ENCODE measurements around the gene CLN6. TPM values are rescaled to one million over a fixed set of nuclear protein-coding genes. Genes with fewer than 3 reads are reported as not detected.
A peak's percentile ranks its signal among the peaks of the same experiment; 100 is the strongest.
"Not testable (repeated sequence)": the region's sequence is repeated elsewhere in the genome, so short reads cannot be mapped to it uniquely, and the experiment has no call there.

The CLN6 gene
- total RNA-seq, 2 donors from 2014 or later = 14.9 TPM

DNA sequence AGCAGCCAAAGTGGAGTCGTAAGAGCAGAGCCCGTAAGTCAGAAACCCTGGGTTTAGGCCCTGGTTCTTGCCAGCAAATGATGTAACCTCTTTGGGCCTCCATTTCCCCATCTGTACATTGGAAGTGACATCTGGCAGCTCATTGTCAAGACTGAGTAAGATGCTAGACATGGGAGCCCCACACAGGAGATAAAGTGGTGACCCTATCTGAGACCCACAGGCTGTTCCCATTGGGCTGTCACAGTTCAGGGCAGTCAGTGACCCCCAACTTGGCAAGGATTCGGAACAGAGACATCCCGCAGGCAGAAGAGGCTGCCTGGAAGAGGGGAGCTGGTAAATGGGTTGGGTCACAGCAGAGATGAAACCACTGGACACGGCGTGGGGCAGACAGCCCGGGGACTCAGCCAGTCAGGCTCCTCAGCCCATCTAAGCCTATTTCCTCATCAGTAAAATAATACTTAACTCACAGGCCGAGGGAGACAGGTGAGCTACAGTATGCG is 1.8 kb downstream of the CLN6 start:
- intact Hi-C loops (cut with DNase I) = no loop called here
- DNase-seq (ENCODE audit: low spot score) = peak; percentile 35

GRCh38 chr15:68225442-68225841 is 4.1 kb downstream of the CLN6 start:
- DNase-seq (ENCODE audit: low spot score); intact Hi-C loops (cut with DNase I): not testable (repeated sequence)

- intact Hi-C loops (cut with DNase I) = no loop called here
- DNase-seq (ENCODE audit: low spot score) = peak; percentile 26
These were observed 4.8 kb downstream of the CLN6 start for GRCh38 chr15:68224546-68225250.

DNA sequence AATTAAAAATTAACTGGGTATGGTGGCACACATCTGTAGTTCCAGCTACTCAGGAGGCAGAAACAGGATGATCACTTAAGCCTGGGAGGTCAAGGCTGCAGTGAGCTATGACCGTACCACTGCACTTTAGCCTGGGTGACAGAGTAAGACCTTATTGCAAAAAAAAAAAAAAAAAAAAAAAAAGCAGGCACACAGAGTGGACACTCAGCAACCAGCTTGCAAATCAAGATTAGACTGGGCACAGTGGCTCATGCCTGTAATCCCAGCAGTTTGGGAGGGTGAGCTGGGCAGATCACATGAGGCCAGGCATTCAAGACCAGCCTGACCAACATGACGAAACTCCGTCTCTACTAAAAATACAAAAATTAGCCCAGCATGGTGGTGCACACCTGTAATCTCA is 5.4 kb downstream of the CLN6 start:
- DNase-seq (ENCODE audit: low spot score) = no peak
- intact Hi-C loops (cut with DNase I) = no loop called here

- intact Hi-C loops (cut with DNase I) = no loop called here
- DNase-seq (ENCODE audit: low spot score) = peak; percentile 40
These were observed 6.4 kb downstream of the CLN6 start for GRCh38 chr15:68223171-68223570.

- peak; percentile 60 for DNase-seq (ENCODE audit: low spot score)
- intact Hi-C loops (cut with DNase I) = not testable (repeated sequence)
These were observed 7.1 kb downstream of the CLN6 start for GRCh38 chr15:68222432-68222743.

GRCh38 chr15:68221530-68222431 is 7.7 kb downstream of the CLN6 start:
- intact Hi-C loops (cut with DNase I) = not testable (repeated sequence)
- DNase-seq (ENCODE audit: low spot score) = peak; percentile 61

DNA sequence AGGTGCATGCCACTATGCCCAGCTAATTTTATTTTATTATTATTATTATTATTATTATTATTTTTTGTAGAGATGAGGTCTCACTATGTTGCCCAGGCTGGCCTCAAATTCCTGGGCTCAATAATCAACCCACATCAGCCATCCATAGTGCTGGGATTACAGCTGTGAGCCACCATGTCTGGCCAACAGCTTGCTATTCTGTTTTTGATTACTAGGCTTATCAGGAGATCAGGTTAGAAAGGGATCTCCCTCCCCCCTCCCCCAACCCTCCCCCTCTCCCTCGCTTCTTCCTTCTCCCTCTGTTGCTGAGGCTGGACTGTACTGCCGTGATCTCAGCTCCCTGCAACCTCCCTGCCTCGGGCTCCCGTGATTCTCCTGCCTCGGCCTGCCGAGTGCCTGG is 8.6 kb downstream of the CLN6 start:
- intact Hi-C loops (cut with DNase I) = no loop called here
- peak; percentile 38 for DNase-seq (ENCODE audit: low spot score)

DNA sequence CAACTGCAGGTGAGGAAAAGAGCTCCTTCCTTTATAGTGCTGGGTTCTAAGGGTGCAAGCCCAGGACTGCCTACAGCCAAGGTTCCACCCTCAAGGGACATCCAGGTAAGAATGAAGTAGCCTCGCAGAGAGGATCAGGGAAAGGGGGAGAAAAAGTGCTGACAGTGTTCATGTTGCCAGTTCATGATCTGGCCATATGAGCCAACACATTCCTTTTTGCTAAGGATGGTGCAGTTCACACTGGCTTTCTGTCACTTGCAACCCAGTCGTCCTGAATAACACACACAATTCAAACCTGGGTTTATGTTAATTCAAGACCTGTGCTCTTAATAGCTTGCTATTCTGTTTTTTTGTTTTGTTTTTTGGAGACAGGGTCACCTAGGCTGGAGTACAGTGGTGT is 9.0 kb downstream of the CLN6 start:
- intact Hi-C loops (cut with DNase I) = no loop called here
- DNase-seq (ENCODE audit: low spot score) = no peak

DNA sequence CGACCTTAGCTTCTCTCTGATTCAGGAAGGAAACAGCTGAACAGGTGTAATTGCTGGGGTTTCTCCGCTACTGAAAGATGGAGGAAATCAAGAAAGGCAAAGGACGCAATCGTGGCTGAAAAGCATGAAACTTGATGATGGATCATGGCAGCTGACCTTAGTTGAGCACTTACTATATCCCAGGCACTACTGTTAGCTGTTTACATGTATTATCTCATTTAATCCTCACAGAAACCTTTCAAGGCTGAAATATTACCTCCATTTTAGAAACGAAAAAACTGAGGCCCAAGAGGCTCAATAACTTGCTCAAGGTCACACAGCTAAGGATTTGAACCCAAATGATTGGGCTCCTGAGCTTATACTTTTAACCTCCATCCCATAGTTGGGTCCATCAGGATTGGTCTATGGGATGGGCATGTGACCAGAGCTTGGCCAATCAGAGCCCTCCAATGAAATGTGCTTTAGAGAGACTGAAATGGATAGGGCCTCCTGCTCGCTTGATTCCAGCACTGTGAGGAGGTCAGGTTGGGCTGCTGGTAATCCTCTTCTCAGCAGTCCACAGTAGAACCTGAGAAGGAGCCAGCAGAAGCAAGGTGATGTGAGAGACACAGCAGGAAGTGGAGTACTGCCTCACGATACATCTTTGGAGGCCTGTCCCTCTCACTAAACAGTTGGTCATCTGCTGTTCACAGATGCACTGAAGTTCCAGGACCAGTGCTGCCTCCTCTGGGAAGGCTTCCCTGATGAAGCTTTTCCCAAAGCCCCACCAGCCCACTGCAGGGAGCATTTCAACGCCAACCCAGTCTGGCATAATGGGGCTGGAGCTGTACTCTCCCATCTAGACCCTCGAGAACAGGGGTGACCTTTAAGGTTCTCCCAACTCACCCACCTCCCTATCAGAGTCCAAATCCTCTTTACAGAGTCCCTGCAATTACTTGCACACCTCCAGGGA is 10.4 kb downstream of the CLN6 start:
- intact Hi-C loops (cut with DNase I) = no loop called here
- DNase-seq (ENCODE audit: low spot score) = peak; percentile 19

DNA sequence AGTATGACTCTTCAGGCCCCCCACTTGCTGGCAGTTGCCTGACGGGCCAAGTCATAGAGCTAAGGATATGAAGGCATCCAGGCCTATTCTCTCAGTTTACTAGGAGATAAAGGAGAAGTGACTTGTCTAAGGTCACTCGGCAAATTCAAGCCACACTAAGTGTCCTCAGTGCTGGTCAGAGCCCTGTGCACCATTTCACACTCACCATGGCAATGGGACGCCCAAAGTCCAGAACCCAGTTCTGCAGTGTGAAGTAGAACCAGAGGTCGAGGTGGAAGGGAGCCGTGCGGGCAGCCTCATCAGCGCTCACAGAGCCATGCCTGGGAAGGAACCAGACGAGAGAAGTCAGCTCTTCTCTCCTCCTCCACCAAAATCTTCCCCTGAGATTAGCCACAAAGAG is 11.2 kb downstream of the CLN6 start:
- intact Hi-C loops (cut with DNase I) = no loop called here
- DNase-seq (ENCODE audit: low spot score) = peak; percentile 29

GRCh38 chr15:68217341-68217740 is 12.2 kb downstream of the CLN6 start:
- intact Hi-C loops (cut with DNase I) = no loop called here
- no peak for DNase-seq (ENCODE audit: low spot score)

DNA sequence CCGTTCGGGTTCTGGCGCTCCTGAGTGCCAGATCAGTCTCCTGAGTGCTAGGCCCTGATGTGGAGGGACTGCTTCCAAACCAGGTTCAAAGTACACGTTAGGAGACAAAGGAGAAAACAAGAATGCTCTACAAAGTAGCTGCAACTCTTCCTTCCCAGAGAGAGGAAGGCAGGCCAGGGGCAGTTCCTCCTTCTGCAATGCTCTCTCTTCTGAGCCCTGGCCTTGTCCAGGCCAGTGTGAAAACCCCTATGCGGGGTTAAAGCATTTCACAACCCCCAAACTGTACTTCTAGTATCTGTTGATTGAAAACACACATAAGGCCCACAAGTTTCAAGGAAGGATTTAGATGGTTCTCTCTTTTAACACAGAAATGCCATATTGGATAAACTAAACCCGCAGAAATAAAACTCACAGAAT is 14.7 kb downstream of the CLN6 start:
- intact Hi-C loops (cut with DNase I) = no loop called here
- no peak for DNase-seq (ENCODE audit: low spot score)

- intact Hi-C loops (cut with DNase I) = no loop called here
- DNase-seq (ENCODE audit: low spot score) = peak; percentile 59
These were observed 15.3 kb downstream of the CLN6 start for GRCh38 chr15:68213991-68214837.

GRCh38 chr15:68213491-68213845 is 16.1 kb downstream of the CLN6 start:
- DNase-seq (ENCODE audit: low spot score); intact Hi-C loops (cut with DNase I): not testable (repeated sequence)

GRCh38 chr15:68211656-68212320 is 17.7 kb downstream of the CLN6 start:
- DNase-seq (ENCODE audit: low spot score) = peak; percentile 81

DNA sequence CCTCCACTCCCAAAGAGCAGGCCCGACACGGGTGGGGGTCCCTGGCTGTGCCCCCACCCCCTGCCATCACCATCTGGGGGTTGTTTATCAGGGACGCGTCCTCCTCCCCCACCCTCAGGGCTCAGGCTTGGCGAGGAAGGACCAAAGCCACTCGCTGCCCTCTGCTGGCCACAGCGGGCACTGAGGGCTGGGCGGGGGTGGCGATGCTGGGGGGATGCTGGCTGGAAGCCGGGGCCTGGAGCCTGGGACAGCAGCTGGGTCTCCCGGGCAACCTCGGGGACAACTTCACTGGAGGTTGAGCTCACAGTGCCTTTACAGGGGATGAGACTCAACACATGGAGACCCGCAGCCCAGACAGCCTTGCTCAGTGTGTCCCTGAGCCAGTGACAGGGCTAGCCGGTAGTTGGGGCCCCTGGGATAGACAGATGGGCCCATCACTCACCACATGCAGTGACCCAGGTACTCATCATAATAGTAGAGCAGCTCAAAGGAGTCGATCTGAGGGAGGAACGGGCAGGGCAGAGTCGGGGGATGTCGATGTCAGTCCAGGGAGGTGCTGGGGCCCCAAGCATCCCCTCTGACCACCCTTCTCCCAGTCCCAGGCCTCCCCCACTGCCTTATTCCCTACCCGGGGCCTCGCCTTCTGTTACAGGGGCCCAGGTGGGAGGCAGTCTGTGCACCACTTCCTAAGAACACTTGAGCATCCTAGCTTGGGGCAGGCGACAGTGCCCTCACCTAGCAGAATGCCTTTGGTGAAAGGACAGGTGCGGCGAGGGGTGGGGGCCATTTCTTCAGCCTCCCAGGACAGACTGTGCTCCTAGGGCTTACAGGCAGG is 18.5 kb downstream of the CLN6 start:
- intact Hi-C loops (cut with DNase I) = no loop called here
- DNase-seq (ENCODE audit: low spot score) = peak; percentile 90

More at GRCh38 chr15:68211656-68212320, 17.7 kb downstream of the CLN6 start:
- intact Hi-C loops (cut with DNase I) = no loop called here
